ENCODE measurements around the gene LHFPL3. TPM values are rescaled to one million over a fixed set of nuclear protein-coding genes. Genes with fewer than 3 reads are reported as not detected.

LHFPL3 gene
- total RNA-seq, 1 experiment from 2014 or later: not detected

DNA sequence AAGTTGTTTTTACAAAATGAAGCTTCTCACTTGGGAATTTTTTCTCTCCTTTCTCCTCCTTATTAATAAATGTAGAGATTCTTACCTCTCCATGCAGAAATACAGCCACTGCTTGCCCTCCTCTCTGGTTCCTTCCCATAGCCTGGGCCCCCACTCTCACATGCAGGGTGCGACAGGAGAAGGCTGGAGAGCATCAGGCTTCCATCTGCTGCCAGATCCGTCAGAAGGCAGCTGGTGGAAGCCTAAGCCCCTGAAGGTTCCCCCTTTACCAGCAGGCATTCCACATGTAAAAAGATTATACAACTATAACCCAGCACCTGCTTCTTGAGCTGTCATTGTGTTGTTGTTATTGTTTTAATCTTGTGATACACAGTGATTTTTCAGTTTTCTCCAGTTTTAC is 314.2 kb downstream of the LHFPL3 start:
- TF ChIP-seq, protein P1, sequence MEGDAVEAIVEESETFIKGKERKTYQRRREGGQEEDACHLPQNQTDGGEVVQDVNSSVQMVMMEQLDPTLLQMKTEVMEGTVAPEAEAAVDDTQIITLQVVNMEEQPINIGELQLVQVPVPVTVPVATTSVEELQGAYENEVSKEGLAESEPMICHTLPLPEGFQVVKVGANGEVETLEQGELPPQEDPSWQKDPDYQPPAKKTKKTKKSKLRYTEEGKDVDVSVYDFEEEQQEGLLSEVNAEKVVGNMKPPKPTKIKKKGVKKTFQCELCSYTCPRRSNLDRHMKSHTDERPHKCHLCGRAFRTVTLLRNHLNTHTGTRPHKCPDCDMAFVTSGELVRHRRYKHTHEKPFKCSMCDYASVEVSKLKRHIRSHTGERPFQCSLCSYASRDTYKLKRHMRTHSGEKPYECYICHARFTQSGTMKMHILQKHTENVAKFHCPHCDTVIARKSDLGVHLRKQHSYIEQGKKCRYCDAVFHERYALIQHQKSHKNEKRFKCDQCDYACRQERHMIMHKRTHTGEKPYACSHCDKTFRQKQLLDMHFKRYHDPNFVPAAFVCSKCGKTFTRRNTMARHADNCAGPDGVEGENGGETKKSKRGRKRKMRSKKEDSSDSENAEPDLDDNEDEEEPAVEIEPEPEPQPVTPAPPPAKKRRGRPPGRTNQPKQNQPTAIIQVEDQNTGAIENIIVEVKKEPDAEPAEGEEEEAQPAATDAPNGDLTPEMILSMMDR (conservative IDR thresholded peaks at IDR 0.05): no peak
- no peak overlapping the region for H4K8ac ChIP-seq (replicated peaks; ENCODE audit: insufficient read length, low read depth, low read length)
- no peaks in the 10 kb centered on the region for H3K9me3 ChIP-seq (ENCODE audit: control insufficient read depth, low read depth, low read length)
- H2BK120ac ChIP-seq (ENCODE audit: low read depth, low read length, poor library complexity, severe bottlenecking): no peak overlapping the region
- H3K27me3 Mint-ChIP-seq (ENCODE audit: low read depth): peaks cover 2% of the 10 kb centered on the region; the same call in 1 of the 2 replicates
- H3K36me3 Mint-ChIP-seq (ENCODE audit: insufficient read depth in 1 of 3, low read depth in 3 of 3): no peaks in the 10 kb centered on the region; a peak in 1 of 7 replicates
- no peak overlapping the region for H3K4me2 ChIP-seq (ENCODE audit: insufficient read depth, insufficient read length, low read length)
- no peak overlapping the region for H3K9ac ChIP-seq (ENCODE audit: extremely low read depth, insufficient read length, low read length)
- WGBS (ENCODE audit: extremely low coverage, insufficient read length, low lambda C conversion rate): no CpG with 5 or more reads among the region's 2 CpGs
- no peak overlapping the region for H4K5ac ChIP-seq (ENCODE audit: insufficient read length, low read depth, low read length)
- H2BK20ac ChIP-seq (ENCODE audit: low read depth, low read length, poor library complexity, severe bottlenecking): no peak overlapping the region
- no peaks in the 10 kb centered on the region for H4K20me1 ChIP-seq (ENCODE audit: control insufficient read depth, insufficient read depth, insufficient read length)
- no peaks in the 10 kb centered on the region for H3K4me1 Mint-ChIP-seq
- no peak overlapping the region for H3K4me3 Mint-ChIP-seq
- no peak overlapping the region for H3K18ac ChIP-seq (ENCODE audit: insufficient read length, low read depth, low read length)
- no peaks in the 10 kb centered on the region; a peak in 1 of 5 replicates for H3K9me3 Mint-ChIP-seq
- no peak overlapping the region for H2BK12ac ChIP-seq (ENCODE audit: insufficient read length, low read depth, low read length)
- H3K27me3 ChIP-seq (ENCODE audit: insufficient read depth, low read length): no peaks in the 10 kb centered on the region
- no peaks in the 10 kb centered on the region for H3K79me1 ChIP-seq (ENCODE audit: insufficient read depth, low read depth, low read length, poor library complexity, severe bottlenecking)
- H3K4ac ChIP-seq (ENCODE audit: low read depth, low read length): no peak overlapping the region
- H3K23me2 ChIP-seq (ENCODE audit: insufficient read length, low read depth, low read length, poor library complexity, severe bottlenecking): no peaks in the 10 kb centered on the region
- H3K27ac ChIP-seq (ENCODE audit: insufficient read length, low read depth, low read length): no peak overlapping the region
- H3T11ph ChIP-seq (ENCODE audit: low read length): no peak overlapping the region
- no peaks in the 10 kb centered on the region for H3K79me2 ChIP-seq (ENCODE audit: insufficient read depth, low read length)
- H2BK15ac ChIP-seq (ENCODE audit: low read depth, low read length): no peak overlapping the region
- no peak overlapping the region for H4K91ac ChIP-seq (ENCODE audit: insufficient read length, low read depth, low read length)
- H3K14ac ChIP-seq (ENCODE audit: insufficient read depth, low read length): no peak overlapping the region
- H2BK5ac ChIP-seq (ENCODE audit: insufficient read length, low read length): no peak overlapping the region
- H3K23ac ChIP-seq (ENCODE audit: insufficient read length, low read depth, low read length): no peak overlapping the region
- no peak overlapping the region for H3K27ac Mint-ChIP-seq
- no peak overlapping the region for H3K56ac ChIP-seq (ENCODE audit: insufficient read length, low read depth, low read length)
- no peak overlapping the region for H2AFZ ChIP-seq (ENCODE audit: low read length)
- no peak overlapping the region for H2AK5ac ChIP-seq (ENCODE audit: insufficient read length, low read length)
- DNase-seq: no peak
- H3K4me1 ChIP-seq (ENCODE audit: insufficient read depth, low read length): no peaks in the 10 kb centered on the region
